Hepatocyte (in vitro differentiated cells): Measurements from ENCODE around the gene SCYL2.

Source experiments
- EZH2 ChIP-seq: fragments of 200-600 bp; sonication (generic); IDR thresholded peaks from 2 replicates; pipeline ENCODE4 v1.6.1; 2016; ENCODE audit warnings: antibody characterized with exemption, mild to moderate bottlenecking, borderline replicate concordance
- TF ChIP-seq, protein P1 (sequence below): fragments of 200-600 bp; sonication (generic); IDR thresholded peaks from 2 replicates; pipeline ENCODE4 v1.5.1; 2016; ENCODE audit warnings: antibody characterized with exemption, mild to moderate bottlenecking; ENCODE audit not compliant: poor library complexity

DNA sequence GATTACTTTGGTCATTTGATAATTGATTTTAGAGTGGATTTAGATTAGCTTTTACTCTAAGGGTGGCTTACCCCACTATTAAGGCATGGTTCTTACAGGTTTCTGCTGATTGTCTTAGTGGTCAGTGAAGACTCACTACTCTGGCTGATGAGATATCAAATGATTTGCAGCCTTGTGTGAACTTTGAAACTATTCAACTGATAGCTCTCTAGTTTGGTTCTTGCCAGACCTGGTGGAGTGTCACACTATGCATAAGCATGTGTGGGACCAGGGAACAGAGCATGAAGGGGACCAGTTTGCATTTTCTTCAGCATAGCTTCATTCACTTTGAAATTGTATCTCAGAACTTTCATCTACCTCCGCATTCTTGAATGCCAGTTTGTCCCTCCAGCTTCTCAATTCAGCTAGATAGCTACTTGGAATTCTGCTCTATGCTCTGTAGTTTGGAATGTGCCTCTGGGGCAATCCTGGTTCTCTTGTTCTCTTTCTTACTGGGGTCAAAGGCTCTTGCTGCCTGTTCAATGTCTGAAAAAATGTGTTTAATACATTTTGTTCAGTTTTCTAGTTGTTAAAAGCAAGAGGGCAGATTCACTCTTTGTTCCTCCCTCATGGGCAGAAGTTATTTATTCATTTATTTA is 12.7 kb downstream of the SCYL2 start:
- TF ChIP-seq, protein P1, sequence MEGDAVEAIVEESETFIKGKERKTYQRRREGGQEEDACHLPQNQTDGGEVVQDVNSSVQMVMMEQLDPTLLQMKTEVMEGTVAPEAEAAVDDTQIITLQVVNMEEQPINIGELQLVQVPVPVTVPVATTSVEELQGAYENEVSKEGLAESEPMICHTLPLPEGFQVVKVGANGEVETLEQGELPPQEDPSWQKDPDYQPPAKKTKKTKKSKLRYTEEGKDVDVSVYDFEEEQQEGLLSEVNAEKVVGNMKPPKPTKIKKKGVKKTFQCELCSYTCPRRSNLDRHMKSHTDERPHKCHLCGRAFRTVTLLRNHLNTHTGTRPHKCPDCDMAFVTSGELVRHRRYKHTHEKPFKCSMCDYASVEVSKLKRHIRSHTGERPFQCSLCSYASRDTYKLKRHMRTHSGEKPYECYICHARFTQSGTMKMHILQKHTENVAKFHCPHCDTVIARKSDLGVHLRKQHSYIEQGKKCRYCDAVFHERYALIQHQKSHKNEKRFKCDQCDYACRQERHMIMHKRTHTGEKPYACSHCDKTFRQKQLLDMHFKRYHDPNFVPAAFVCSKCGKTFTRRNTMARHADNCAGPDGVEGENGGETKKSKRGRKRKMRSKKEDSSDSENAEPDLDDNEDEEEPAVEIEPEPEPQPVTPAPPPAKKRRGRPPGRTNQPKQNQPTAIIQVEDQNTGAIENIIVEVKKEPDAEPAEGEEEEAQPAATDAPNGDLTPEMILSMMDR = no peak
- no peak for TF ChIP-seq EZH2
